Ramos (cell line): Measurements from ENCODE around the gene TMEM106C.

Experiments used
- in situ Hi-C: fragments of 300-500 bp; cut with MboI; formaldehyde crosslinking; loops from one replicate; pipeline ENCODE4 v1.14.3; 2022; ENCODE audit warnings: low sequenced_read_pairs; ENCODE audit not compliant: unreplicated experiment

The TMEM106C gene

GRCh38 chr12:47977046-47977771 is 13.8 kb downstream of the TMEM106C start:
- in situ Hi-C loops, result no loop called here

GRCh38 chr12:47977772-47978597 is 14.6 kb downstream of the TMEM106C start:
- in situ Hi-C loops, result no loop called here

DNA sequence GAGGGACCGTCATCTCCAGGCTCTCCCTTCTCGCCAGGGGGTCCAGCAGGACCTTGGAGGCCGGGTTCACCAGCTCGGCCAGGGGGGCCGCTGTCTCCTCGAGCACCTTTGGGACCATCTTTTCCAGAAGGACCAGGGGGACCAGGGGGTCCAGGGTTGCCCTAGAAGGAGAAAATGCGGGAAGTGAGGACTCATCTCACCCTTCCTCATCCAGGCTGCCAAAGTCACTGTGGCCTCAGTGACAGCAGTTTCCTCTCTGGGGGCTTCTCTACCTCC is 15.1 kb downstream of the TMEM106C start:
- in situ Hi-C loops, result no loop called here

DNA sequence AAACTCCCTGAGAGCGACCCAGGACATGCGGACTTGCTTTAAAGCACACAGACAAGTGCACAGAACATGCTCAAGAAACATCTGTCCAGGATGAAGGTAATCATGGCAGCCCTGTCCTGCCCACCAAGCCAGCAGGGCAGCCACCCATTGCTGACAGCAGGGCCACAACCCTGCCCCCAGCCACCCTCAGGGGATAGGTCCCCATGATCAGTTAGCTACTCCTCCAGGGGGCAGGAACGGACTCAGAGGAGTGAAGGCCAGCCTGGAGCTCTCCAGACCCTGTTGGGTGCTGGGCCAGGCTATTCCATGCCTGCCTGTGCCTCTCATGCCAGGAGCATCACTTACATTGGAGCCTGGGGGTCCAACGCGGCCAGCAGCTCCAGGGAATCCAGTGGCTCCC is 15.8 kb downstream of the TMEM106C start:
- in situ Hi-C loops, result no loop called here

GRCh38 chr12:47979686-47980085 is 16.3 kb downstream of the TMEM106C start:
- in situ Hi-C loops, result no loop called here

- in situ Hi-C loops, result no loop called here
Measured at GRCh38 chr12:47980197-47980596, 16.8 kb downstream of the TMEM106C start.

DNA sequence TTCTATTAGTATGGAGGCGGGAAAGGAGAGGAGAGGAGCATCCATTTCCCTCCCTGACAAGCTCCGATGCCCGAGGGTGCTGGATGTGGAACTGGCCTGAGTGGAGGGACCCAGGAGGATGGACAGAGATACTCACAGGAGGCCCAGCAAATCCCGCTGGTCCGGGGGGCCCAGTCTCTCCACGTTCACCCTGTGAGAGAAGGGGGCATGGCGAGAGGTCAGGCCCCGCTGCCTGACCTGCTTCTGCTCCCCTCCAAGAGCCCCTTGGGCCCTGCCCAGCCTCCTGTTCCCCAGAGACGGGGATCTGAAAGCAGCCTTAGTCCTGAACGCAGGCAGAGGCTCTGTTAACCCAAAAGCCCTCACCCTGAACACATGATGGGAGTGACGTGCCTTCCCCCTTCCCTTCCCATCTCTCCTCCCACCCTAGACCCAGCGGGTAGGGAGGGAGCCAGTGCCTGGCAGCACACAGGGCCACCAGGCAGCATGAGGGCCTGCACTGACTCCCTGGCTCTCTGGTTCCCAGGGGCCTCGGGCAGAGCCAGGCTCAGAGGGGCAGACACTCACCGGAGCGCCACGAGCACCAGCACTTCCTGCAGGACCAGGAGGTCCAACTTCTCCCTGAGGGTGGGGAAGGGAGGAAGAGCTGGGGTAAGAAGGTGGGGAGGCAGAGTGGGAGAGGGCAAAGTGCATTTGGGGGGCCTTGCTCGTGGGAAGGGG is 17.5 kb downstream of the TMEM106C start:
- in situ Hi-C loops, result no loop called here

- in situ Hi-C loops, result no loop called here
Measured at GRCh38 chr12:47981496-47982260, 18.3 kb downstream of the TMEM106C start.

DNA sequence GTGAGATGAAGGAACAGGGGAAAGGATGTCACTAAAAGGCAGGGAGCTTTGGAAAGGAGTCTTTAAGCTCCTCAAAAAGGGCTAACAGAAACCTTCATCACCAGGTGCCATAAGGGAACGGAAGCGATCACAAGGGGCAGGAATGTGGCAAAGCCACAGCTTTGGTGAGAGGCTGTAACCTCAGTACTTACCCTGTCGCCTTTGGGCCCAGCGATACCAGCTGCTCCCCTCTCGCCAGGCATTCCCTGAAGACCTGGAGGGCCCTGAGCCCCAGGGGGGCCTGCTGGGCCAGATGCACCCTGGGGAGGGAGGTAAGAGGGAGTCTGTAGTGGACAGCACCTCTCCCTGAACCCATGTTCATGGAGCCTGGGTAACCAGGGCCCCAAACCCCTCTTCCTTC is 18.9 kb downstream of the TMEM106C start:
- in situ Hi-C loops, result no loop called here

DNA sequence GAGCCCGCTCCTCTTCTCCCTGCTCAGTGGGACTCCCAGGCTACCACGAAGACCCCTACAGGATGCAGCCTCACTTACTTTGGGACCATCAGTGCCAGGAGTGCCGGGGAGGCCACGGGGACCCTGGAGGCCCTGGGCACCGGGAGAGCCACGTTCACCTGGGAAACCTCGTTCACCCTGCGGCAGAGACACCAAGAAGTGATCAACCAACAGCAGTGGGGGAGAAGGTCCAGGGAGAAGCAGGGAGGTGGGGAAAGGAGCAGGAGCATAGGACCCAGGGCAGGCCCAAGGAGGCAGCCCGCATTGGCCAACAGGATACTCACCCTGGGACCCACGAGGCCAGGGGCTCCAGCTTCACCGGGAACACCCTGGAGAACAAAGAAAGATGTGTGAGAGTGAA is 19.4 kb downstream of the TMEM106C start:
- in situ Hi-C loops, result no loop called here

DNA sequence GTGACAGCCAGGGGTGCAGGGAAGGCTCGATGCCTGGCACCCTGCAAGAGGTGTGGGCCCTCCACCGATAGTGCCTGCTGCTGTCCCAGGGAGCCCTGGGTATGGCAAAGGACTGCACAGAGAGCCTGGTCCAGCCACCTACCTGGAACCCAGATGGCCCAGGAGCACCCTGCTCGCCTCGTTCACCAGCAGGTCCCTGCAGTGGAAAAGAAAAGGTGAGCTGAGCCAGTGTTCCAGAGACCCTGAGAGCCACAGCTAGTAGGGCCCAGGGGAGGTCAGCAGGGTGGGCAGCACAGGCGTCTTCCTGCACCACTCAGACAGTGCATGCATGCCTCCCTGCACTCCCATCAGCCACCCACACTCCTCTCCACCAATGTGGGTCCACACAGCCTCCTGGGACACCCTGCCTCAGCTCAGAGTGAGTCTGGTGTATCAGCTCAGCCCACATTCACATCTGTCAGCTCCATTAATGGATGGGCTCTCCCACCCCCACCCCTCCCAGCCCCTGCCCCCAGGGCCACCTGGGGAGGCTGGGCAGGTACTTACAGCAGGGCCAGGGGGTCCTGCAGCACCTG is 20.2 kb downstream of the TMEM106C start:
- in situ Hi-C loops, result no loop called here

DNA sequence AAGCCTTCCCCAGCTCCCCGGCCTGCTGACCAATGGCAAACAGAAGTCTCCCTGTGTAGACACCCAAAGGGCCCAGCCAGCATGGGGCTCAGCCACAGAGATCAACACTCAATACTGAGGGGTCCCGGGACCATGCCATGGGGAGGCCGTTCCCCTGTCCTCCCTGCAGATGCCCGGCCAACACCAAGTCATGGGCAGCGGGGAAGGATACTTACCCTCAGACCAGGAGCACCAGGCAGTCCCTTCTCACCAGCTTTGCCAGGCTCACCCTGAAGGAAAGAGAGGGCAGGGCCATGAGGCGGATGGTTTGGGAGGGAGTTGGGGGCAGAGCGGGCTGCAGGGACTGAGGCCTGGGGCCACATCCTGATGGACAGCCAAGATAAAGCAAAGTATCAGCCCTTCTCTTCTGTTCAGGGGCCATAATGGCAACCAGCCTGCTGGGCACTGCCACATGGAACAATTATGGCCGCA is 21.0 kb downstream of the TMEM106C start:
- in situ Hi-C loops, result no loop called here

DNA sequence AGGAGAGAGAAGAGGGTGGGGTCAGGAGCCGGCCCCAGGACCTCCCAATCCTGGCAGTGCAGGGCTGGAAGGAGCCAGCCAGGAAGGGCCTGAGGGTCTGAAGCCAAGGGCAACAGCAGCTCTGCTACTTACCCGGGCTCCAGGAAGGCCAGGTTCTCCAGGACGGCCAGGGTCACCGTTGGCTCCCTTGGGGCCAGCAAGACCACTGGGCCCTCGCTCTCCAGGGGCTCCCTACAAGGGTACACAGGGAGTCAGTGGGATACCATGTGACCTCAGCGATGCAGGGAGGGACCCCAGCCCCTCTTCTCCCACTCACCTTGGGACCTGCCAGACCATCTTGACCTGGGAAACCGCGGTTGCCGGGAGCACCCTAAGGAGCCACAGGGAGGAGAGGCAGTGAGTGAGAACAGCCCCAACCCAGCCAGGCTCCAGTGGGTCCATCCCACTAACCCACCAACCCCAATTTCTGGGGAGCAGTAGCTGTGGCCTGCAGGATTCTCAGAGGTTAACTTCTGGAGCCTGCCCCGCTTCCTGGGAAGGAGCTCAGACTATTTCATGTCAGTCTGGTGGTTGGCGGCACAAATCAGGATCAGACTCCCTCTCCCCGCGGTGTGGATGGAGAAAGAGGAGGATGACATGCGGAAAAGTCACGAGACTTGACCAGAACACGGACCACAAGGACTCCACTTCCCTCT is 22.3 kb downstream of the TMEM106C start:
- in situ Hi-C loops, result no loop called here

- in situ Hi-C loops, result no loop called here
Measured at GRCh38 chr12:47986291-47986660, 22.9 kb downstream of the TMEM106C start.

DNA sequence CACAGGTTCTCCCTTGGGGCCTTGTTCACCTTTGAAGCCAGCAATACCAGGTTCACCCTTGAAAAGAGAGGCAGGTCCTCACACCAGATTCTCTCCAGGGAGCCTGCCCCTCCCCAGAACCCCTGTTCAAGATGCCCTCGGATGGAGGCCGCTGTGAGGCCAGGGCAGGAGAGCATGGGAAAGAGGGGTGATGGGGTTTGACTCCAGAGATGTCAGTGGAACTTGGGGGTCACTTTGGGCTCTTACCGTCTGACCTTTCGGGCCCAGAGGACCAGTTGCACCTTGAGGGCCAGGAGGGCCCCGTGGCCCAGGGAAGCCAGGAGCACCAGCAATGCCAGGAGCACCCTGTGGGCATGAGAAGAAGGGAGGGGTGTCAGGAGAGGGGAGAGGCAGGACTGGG is 23.4 kb downstream of the TMEM106C start:
- in situ Hi-C loops, result no loop called here

GRCh38 chr12:47987411-47988072 is 24.1 kb downstream of the TMEM106C start:
- in situ Hi-C loops, result no loop called here

GRCh38 chr12:47988073-47989022 is 25.0 kb downstream of the TMEM106C start:
- in situ Hi-C loops, result no loop called here

- in situ Hi-C loops, result no loop called here
Measured at GRCh38 chr12:47989023-47989417, 25.6 kb downstream of the TMEM106C start.
